OCI-LY3 (cell line): ENCODE measurements around the gene UNC5B.

ENCODE experiments used
- CTCF ChIP-seq: fragments of 200-600, 300-600 bp; sonication (generic); IDR thresholded peaks from 2 replicates; pipeline ENCODE4 v1.5.1; 2014; ENCODE audit warnings: antibody characterized with exemption, low read length, low read depth
- EZH2phosphoT487 ChIP-seq: fragments of 200-600 bp; shearing (Covaris generic); IDR thresholded peaks from 2 replicates; pipeline ENCODE4 v1.6.1; 2018; ENCODE audit warnings: antibody characterized with exemption, mixed run types, low read depth

- TF ChIP-seq CTCF (no peak), EZH2phosphoT487 (no peak)
These were observed 122.9 kb downstream of the UNC5B start for GRCh38 chr10:71335173-71335708.
